Measurements from ENCODE around the gene SPO11.

Gene SPO11

DNA sequence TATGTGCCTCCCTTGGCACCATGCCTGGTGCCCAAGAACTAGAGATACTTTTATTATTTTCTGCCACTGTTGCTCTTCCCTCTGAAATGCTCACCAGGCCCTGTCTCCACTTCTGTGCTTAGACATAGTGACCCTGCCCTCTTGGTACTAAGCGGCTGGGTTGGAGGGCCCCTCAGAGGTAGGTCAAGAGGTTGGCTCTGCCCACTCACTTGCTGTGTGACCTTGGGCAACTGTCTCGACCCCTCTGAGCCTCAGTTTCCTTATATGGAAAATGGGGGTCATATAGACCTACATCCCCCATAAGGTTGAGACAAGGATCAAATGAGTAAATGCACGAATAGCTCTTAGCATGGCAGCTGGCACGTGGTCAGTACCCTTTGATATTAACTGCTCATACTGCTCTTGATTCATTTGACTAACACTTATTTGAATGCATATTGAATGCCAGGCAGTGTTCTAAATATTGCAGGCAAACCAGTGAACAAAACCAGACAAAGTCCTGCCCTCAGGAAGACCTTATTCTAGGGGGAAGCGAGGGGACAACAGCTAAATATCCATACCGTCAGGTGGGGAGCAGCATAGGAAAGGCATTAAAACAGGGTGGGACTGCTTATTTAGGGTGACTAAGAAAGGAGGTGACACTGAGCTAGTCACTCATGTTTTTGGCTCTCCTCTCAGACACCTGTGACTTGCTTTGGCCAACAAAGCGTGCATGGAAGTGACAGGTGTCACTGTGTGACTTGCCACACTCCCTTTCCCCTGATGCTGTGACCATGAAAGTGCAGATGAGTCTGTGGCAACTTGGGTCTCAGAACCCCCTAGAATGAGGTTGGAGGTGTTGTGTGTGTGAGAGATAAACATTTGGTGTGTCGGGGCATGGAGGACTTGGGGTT, 14.3 kb upstream of the SPO11 start:
- no peak overlapping the region for H3K9ac ChIP-seq (ENCODE audit: low read length)
- H3K36me3 ChIP-seq (ENCODE audit: control insufficient read depth, insufficient read depth, low read length) = no peaks in the 10 kb centered on the region
- no peak overlapping the region for H3K27ac ChIP-seq (ENCODE audit: low read depth, low read length)
- no peak overlapping the region for H3K4me3 ChIP-seq (ENCODE audit: low read length)
- no peaks in the 10 kb centered on the region for H3K4me1 ChIP-seq (ENCODE audit: control insufficient read depth, insufficient read depth, low read length)
- no peaks in the 10 kb centered on the region for H3K27me3 ChIP-seq (ENCODE audit: control insufficient read depth, insufficient read depth, low read length)

DNA sequence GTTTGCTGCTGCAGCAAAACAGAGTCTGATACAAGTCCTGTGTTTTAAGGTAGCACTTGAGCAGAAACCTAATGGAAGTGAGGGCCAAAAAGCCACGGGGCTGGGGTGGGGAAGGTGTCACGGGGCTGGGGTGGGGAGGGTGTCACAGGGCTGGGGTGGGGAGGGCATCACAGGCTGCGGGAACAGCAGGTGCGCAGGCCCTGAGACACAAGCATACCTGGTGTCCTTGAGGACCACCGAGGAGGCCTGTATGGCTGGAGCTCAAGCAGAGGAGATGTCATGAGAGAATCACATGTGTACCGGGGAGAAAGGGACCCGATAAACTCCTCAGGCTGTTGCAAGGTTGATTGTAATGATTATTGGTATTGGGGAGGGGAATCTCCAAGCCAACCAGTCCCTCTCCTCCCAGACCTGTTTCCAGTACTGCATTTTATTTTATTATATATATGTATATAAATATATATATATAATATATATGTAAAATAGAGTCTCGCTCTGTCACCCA, 13.6 kb upstream of the SPO11 start:
- H3K36me3 ChIP-seq (ENCODE audit: control insufficient read depth, insufficient read depth, low read length) = no peaks in the 10 kb centered on the region
- no peak overlapping the region for H3K27ac ChIP-seq (ENCODE audit: low read depth, low read length)
- H3K4me3 ChIP-seq (ENCODE audit: low read length) = no peak overlapping the region
- H3K9ac ChIP-seq (ENCODE audit: low read length) = no peak overlapping the region
- no peaks in the 10 kb centered on the region for H3K27me3 ChIP-seq (ENCODE audit: control insufficient read depth, insufficient read depth, low read length)
- no peaks in the 10 kb centered on the region for H3K4me1 ChIP-seq (ENCODE audit: control insufficient read depth, insufficient read depth, low read length)

DNA sequence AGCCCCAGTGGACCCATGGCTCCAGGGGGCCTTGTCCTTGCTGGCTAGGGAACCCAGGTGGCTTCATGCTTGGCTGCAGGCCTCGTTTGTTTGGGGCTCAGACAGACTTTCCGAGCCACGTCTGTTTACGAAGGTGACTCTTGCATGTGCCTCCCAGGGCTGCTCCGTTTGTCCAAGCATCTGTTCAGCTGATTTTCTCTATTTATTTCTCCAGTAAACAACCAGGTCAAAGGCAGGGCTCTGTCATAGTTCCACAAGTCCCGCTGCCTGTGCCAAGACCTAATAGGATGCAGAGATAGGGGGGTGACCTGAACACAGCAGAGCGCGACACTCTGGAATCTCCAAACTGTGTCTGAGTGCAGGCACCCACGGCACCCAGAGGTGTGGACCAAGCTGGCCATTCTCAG, 12.8 kb upstream of the SPO11 start:
- Histone ChIP-seq H3K4me3 (ENCODE audit: low read length) (no peak overlapping the region), H3K27ac (ENCODE audit: low read depth, low read length) (no peak overlapping the region), H3K9ac (ENCODE audit: low read length) (no peak overlapping the region), H3K27me3 (ENCODE audit: control insufficient read depth, insufficient read depth, low read length) (peaks cover 2% of the 10 kb centered on the region), H3K4me1 (ENCODE audit: control insufficient read depth, insufficient read depth, low read length) (no peaks in the 10 kb centered on the region), H3K36me3 (ENCODE audit: control insufficient read depth, insufficient read depth, low read length) (no peaks in the 10 kb centered on the region)

DNA sequence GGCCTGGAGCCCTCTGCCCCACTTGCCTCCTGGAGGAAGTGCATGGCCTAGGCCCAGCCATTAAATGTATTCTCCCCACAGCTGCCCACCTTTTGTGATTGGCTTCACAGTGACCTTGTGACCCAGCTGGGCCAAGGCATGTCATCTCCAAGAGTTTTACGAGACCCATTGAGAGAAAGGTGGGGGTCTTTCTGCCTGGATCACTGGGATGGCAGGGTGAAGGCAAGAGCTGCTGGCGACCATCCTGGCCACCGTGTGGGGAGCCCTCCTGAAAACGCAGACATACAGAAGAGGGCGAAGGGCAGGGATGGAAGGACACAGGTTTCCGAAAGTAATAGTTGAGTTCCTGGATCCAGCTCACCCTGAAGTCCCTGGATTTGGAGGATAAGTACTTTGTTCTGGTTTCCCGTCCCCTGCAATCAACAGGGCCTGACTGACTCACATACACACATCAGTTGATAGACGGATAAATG, 12.3 kb upstream of the SPO11 start:
- Histone ChIP-seq H3K36me3 (ENCODE audit: control insufficient read depth, insufficient read depth, low read length) (no peaks in the 10 kb centered on the region), H3K27ac (ENCODE audit: low read depth, low read length) (no peak overlapping the region), H3K27me3 (ENCODE audit: control insufficient read depth, insufficient read depth, low read length) (peaks cover 2% of the 10 kb centered on the region), H3K9ac (ENCODE audit: low read length) (no peak overlapping the region), H3K4me3 (ENCODE audit: low read length) (no peak overlapping the region), H3K4me1 (ENCODE audit: control insufficient read depth, insufficient read depth, low read length) (no peaks in the 10 kb centered on the region)

DNA sequence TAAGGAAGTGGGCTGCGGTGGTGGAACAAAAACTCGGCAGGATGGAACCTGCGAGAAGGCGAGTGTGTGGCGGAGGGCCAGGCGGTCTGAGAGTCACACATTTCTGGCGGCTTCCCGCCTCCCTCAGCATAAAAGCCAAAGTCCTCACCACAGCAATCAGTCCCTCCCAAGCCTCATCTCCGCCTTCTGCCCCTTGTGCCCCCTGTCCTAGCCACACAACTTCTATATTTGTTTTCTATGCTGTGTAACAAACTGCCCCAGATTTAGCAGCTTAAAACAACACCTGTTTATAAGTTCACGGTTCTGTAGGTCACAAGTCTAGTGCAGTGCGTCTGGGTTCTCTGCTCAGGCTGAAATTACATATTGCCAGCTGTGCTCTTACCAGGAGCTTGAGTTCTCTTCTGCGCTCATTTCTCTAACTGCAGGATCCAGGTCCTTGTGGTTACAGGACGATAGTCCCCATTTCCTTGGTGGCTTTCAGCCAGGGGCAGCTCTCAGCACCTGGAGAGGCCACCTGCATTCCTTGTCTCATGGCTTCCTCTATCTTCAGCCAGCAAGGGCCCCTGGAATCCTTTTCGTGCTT, 11.7 kb upstream of the SPO11 start:
- Histone ChIP-seq H3K27me3 (ENCODE audit: control insufficient read depth, insufficient read depth, low read length) (peaks cover 2% of the 10 kb centered on the region), H3K36me3 (ENCODE audit: control insufficient read depth, insufficient read depth, low read length) (no peaks in the 10 kb centered on the region), H3K4me1 (ENCODE audit: control insufficient read depth, insufficient read depth, low read length) (peaks cover 2% of the 10 kb centered on the region), H3K4me3 (ENCODE audit: low read length) (no peak overlapping the region), H3K9ac (ENCODE audit: low read length) (no peak overlapping the region), H3K27ac (ENCODE audit: low read depth, low read length) (no peak overlapping the region)

DNA sequence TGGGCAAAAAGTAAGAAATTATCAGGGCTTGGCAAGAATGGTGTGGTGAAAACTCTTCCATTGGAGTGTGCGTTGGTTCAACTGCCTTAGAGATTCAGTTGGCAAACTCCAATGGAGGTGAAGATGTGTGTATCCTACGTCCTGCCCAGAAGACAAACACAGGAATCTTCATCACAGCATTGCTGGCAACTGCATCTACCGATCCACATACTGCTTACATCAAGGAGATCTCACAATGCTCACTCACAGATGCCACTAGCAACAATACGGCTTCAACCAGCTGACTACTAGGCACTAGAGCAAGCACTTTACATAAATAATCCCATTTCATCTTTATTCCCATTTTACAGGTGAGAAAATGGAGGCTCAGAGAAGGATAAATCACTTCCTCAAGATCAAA, 10.0 kb upstream of the SPO11 start:
- Histone ChIP-seq H3K9ac (ENCODE audit: low read length) (no peak overlapping the region), H3K4me1 (ENCODE audit: control insufficient read depth, insufficient read depth, low read length) (peaks cover 4% of the 10 kb centered on the region), H3K27me3 (ENCODE audit: control insufficient read depth, insufficient read depth, low read length) (peaks cover 2% of the 10 kb centered on the region), H3K4me3 (ENCODE audit: low read length) (no peak overlapping the region), H3K27ac (ENCODE audit: low read depth, low read length) (no peak overlapping the region), H3K36me3 (ENCODE audit: control insufficient read depth, insufficient read depth, low read length) (no peaks in the 10 kb centered on the region)

DNA sequence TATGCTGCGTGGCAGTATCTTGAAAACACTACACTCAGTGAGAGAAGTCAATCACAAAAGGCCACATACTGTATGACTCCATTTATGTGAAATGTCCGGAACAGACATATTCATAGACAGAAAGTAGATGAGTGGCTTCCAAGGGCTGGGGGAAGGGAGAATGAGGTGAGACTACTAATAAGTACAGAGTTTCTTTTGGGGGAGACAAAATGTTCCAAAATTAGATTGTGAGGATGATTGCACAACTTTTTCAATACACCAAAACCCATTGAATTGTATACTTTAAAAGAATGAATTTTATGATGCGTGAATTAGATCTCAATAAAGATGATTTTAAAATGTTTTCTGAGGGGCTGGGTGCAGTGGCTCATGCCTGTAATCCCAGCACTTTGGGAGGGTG, 9.2 kb upstream of the SPO11 start:
- Histone ChIP-seq H3K36me3 (ENCODE audit: control insufficient read depth, insufficient read depth, low read length) (no peaks in the 10 kb centered on the region), H3K4me3 (ENCODE audit: low read length) (no peak overlapping the region), H3K4me1 (ENCODE audit: control insufficient read depth, insufficient read depth, low read length) (peaks cover 4% of the 10 kb centered on the region), H3K9ac (ENCODE audit: low read length) (no peak overlapping the region), H3K27me3 (ENCODE audit: control insufficient read depth, insufficient read depth, low read length) (peaks cover 2% of the 10 kb centered on the region), H3K27ac (ENCODE audit: low read depth, low read length) (no peak overlapping the region)

DNA sequence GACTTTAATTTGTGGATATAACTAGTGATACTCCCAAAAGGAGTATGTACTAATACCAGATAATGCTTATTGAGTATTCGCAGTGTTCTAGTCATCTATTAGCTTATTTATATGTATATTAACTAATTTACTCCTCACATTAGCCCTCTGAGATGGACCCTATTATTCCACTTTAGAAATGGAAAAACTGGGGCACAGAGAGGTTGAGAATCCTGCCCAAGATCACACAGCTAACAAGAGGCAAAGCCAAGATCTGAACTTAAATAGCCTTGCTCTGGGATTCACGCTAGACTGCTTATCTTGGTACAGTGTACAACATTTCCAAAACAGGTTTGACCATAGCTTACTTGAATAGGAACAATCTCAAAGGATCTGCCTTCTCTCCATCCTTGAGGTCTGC, 8.5 kb upstream of the SPO11 start:
- H3K27me3 ChIP-seq (ENCODE audit: control insufficient read depth, insufficient read depth, low read length) = peaks cover 2% of the 10 kb centered on the region
- H3K27ac ChIP-seq (ENCODE audit: low read depth, low read length) = no peak overlapping the region
- no peak overlapping the region for H3K9ac ChIP-seq (ENCODE audit: low read length)
- H3K4me1 ChIP-seq (ENCODE audit: control insufficient read depth, insufficient read depth, low read length) = peaks cover 4% of the 10 kb centered on the region
- no peak overlapping the region for H3K4me3 ChIP-seq (ENCODE audit: low read length)
- H3K36me3 ChIP-seq (ENCODE audit: control insufficient read depth, insufficient read depth, low read length) = no peaks in the 10 kb centered on the region

DNA sequence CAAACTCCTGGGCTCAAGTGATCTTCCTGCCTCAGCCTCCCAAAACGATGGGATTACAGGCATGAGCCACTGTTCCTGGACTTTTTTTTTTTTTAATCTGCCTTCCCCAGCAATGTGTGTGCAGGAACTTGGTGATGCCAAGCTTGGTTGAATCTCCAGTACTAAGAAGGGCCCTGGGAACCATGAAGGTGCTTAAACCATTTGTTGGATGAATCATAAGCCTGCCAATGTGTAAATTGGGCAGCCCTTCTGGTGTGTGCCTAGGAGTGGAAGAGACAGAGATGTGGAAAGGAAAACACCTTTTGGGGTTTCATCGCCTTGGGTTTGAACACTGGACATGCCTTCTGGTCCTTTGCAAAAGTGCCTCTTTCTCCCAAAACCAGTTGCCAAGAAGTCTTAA, 7.1 kb upstream of the SPO11 start:
- H3K27me3 ChIP-seq (ENCODE audit: control insufficient read depth, insufficient read depth, low read length) = peaks cover 2% of the 10 kb centered on the region
- no peak overlapping the region for H3K4me3 ChIP-seq (ENCODE audit: low read length)
- no peaks in the 10 kb centered on the region for H3K36me3 ChIP-seq (ENCODE audit: control insufficient read depth, insufficient read depth, low read length)
- H3K4me1 ChIP-seq (ENCODE audit: control insufficient read depth, insufficient read depth, low read length) = peaks cover 4% of the 10 kb centered on the region
- H3K9ac ChIP-seq (ENCODE audit: low read length) = no peak overlapping the region
- peak overlapping the region; percentile 40 for H3K27ac ChIP-seq (ENCODE audit: low read depth, low read length)

DNA sequence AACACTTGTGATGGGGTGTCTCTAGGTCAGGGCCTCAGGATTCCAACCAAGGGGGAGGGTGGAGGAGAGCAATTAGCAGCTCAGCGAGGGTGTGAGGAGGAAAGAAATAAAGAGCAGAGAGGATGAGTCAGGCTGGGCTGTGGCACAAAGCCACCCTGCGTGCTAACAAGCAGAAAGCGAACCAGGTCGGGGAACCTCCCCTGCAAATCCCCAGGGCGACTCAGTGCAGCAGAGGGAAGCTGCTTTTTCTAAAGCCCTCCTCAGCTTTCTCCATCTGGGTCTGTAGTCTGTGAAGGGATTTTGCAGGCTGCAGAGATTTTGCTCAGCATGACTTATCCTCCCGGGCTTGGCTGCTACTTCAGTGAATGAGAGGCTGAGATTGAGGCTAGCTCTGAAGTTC, 6.6 kb upstream of the SPO11 start:
- Histone ChIP-seq H3K4me3 (ENCODE audit: low read length) (no peak overlapping the region), H3K27me3 (ENCODE audit: control insufficient read depth, insufficient read depth, low read length) (peaks cover 2% of the 10 kb centered on the region), H3K4me1 (ENCODE audit: control insufficient read depth, insufficient read depth, low read length) (peaks cover 4% of the 10 kb centered on the region), H3K27ac (ENCODE audit: low read depth, low read length) (peak overlapping the region; percentile 34), H3K9ac (ENCODE audit: low read length) (no peak overlapping the region), H3K36me3 (ENCODE audit: control insufficient read depth, insufficient read depth, low read length) (no peaks in the 10 kb centered on the region)

DNA sequence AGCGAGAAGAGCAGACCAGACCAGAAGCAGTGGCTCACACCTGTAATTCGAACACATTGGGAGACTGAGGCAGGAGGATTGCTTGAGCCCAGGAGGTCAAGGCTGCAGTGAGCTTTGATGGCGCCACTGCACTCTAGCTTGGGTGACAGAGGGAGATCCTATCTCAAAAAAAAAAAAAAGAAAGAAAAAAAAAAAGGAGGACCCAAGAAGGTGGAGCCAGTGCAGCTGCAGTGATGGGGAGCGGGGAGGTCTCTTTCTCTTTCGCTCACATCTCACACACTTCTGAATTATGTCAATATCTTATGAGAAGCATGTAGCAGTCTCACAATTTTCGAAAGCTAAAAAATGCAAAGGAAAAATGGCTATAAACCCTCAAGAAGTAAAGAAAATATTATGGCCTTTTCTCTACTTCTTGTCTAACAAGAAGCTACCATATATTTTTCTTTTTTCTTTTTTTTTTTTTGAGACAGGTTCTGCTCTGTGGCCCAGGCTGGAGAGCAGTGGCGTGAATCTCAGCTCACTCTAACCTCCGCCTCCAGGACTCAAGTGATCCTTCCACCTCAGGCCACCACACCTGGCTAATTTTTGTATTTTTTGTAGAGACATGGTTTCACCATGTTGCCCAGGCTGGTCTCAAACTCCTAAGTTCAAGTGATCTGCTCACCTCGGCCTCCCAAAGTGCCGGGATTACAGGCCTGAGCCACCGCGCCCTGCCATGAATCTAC, 3.8 kb upstream of the SPO11 start:
- no peak overlapping the region for H3K27ac ChIP-seq (ENCODE audit: low read depth, low read length)
- no peak overlapping the region for H3K4me3 ChIP-seq (ENCODE audit: low read length)
- H3K27me3 ChIP-seq (ENCODE audit: control insufficient read depth, insufficient read depth, low read length) = peaks cover 2% of the 10 kb centered on the region
- H3K36me3 ChIP-seq (ENCODE audit: control insufficient read depth, insufficient read depth, low read length) = no peaks in the 10 kb centered on the region
- H3K4me1 ChIP-seq (ENCODE audit: control insufficient read depth, insufficient read depth, low read length) = peaks cover 4% of the 10 kb centered on the region
- H3K9ac ChIP-seq (ENCODE audit: low read length) = no peak overlapping the region

DNA sequence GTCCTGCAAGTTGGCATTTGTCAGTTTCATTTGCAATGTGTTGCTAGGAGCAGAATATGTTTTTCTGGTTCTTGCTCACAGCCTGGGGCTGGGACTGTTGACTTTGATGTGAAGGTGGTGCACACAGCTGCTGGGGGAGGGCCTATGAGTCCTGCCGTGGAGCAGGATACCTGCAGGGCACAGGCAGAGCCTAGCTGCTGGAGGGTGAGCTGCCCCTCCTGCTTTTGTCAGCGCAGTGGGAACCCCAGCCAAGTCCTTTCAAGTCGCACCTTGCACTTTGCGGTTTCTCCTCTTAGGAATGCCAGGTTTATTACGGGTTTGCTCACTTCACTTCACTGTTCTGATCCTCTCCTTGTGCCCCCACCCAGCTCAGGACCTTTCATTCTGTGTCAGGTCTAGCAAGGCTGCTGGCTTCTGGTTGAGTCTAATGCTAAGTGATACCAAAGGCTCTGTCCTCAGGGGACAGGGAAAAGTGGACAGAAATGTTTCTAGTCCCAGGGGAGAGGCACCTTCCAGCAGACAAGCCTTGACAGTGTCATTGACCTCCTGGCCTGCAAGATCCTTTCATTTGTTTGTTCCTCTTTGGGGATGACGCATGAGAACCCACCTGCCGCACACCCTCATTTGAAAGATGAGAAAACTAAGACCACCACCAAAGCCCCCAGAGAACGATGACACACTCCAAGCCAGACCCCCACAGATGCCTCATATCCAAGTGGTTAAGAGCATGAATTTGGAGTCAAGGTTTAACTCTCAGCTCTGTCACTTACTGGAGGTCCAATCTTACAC, 2.7 kb upstream of the SPO11 start:
- Histone ChIP-seq H3K4me3 (ENCODE audit: low read length) (no peak overlapping the region), H3K4me1 (ENCODE audit: control insufficient read depth, insufficient read depth, low read length) (peaks cover 4% of the 10 kb centered on the region), H3K27me3 (ENCODE audit: control insufficient read depth, insufficient read depth, low read length) (no peaks in the 10 kb centered on the region), H3K27ac (ENCODE audit: low read depth, low read length) (no peak overlapping the region), H3K9ac (ENCODE audit: low read length) (no peak overlapping the region), H3K36me3 (ENCODE audit: control insufficient read depth, insufficient read depth, low read length) (no peaks in the 10 kb centered on the region)
